GM18868 (cell line): ENCODE data around the gene MTCL1.
"Not testable (repeated sequence)": the region's sequence is repeated elsewhere in the genome, so short reads cannot be mapped to it uniquely, and the experiment has no call there.

ENCODE experiments used
- ATAC-seq: cut with Tn5 transposase; IDR thresholded peaks from one replicate; pipeline ENCODE4 v1.9.1; 2021; ENCODE audit warnings: mild to moderate bottlenecking, moderate library complexity; ENCODE audit not compliant: unreplicated experiment

MTCL1 gene

GRCh38 chr18:8741117-8741516 lies 35.8 kb downstream of the MTCL1 start:
- no peak for ATAC-seq

- no peak for ATAC-seq
These were observed 36.2 kb downstream of the MTCL1 start for GRCh38 chr18:8741532-8741931.

- ATAC-seq: no peak
These were observed 37.3 kb downstream of the MTCL1 start for GRCh38 chr18:8742387-8743361.

- no peak for ATAC-seq
These were observed 38.7 kb downstream of the MTCL1 start for GRCh38 chr18:8744038-8744437.

GRCh38 chr18:8744656-8745055 lies 39.3 kb downstream of the MTCL1 start:
- no peak for ATAC-seq

GRCh38 chr18:8745355-8746014 lies 40.1 kb downstream of the MTCL1 start:
- ATAC-seq: no peak

GRCh38 chr18:8747440-8747937 lies 42.1 kb downstream of the MTCL1 start:
- no peak for ATAC-seq

- no peak for ATAC-seq
These were observed 44.1 kb downstream of the MTCL1 start for GRCh38 chr18:8749492-8749891.

- no peak for ATAC-seq
These were observed 45.6 kb downstream of the MTCL1 start for GRCh38 chr18:8750954-8751415.

GRCh38 chr18:8751692-8752091 lies 46.3 kb downstream of the MTCL1 start:
- ATAC-seq: no peak

GRCh38 chr18:8752329-8752728 lies 47.0 kb downstream of the MTCL1 start:
- ATAC-seq: no peak

- ATAC-seq: peak; percentile 66
These were observed 49.9 kb downstream of the MTCL1 start for GRCh38 chr18:8754995-8755960.

- ATAC-seq: no peak
These were observed 51.2 kb downstream of the MTCL1 start for GRCh38 chr18:8756571-8756970.

GRCh38 chr18:8757396-8757997 lies 52.1 kb downstream of the MTCL1 start:
- no peak for ATAC-seq

GRCh38 chr18:8758466-8758865 lies 53.1 kb downstream of the MTCL1 start:
- no peak for ATAC-seq

GRCh38 chr18:8760984-8761383 lies 55.6 kb downstream of the MTCL1 start:
- no peak for ATAC-seq

- ATAC-seq: not testable (repeated sequence)
These were observed 56.2 kb downstream of the MTCL1 start for GRCh38 chr18:8761535-8761934.

- ATAC-seq: no peak
These were observed 57.6 kb downstream of the MTCL1 start for GRCh38 chr18:8762968-8763367.

GRCh38 chr18:8763611-8764010 lies 58.3 kb downstream of the MTCL1 start:
- ATAC-seq: no peak

- no peak for ATAC-seq
These were observed 60.6 kb downstream of the MTCL1 start for GRCh38 chr18:8765783-8766463.
